Activated naive CD4-positive, alpha-beta T cell treated with anti-CD3 and anti-CD28 coated beads, Interleukin-2, amount 10 ng/mL, durations not matched to agents 7 days and 5 days (primary cell): ENCODE measurements around the gene HOXD12.

ENCODE experiments used
- CTCF ChIA-PET: fragments of 350-600 bp; sonication (Branson Sonifier 250); formaldehyde crosslinking; loops from one replicate; lab custom pipeline; 2021; ENCODE audit warnings: antibody characterized with exemption; lab: Charles Lee
- DNase-seq: peaks from one replicate; pipeline ENCODE4 v3.0.0-alpha.2; 2020
- H3K27ac Mint-ChIP-seq: one replicate; pipeline ENCODE4 v1.8.0; 2021; ENCODE audit warnings: mild to moderate bottlenecking, moderate library complexity, mixed read lengths
- H3K27me3 Mint-ChIP-seq: one replicate; pipeline ENCODE4 v1.8.0; 2021; ENCODE audit warnings: mild to moderate bottlenecking, mixed read lengths
- H3K36me3 Mint-ChIP-seq: one replicate; pipeline ENCODE4 v1.8.0; 2021; ENCODE audit warnings: mixed read lengths
- H3K4me1 Mint-ChIP-seq: one replicate; pipeline ENCODE4 v1.8.0; 2021; ENCODE audit warnings: mixed read lengths
- H3K4me3 Mint-ChIP-seq: one replicate; pipeline ENCODE4 v1.8.0; 2021; ENCODE audit warnings: mild to moderate bottlenecking, moderate library complexity, mixed read lengths
- H3K9me3 Mint-ChIP-seq: one replicate; pipeline ENCODE4 v1.8.0; 2021; ENCODE audit warnings: mixed read lengths

HOXD12 gene

GRCh38 chr2:176137252-176137580 is 37.6 kb downstream of the HOXD12 start:
- Mint-ChIP-seq H3K27me3 (peaks cover 99% of the 10 kb centered on the region), H3K9me3 (no peaks in the 10 kb centered on the region), H3K27ac (no peak overlapping the region), H3K36me3 (peaks cover 3% of the 10 kb centered on the region), H3K4me1 (peaks cover 23% of the 10 kb centered on the region), H3K4me3 (no peak overlapping the region)
- CTCF ChIA-PET, result interaction anchor here (0.6 to 1.6 kb wide), 3 partner anchors 10 to 318 kb away, joined by 3 to 4 read pairs (median 3); no protein-coding TSS in a partner anchor
- no peak for DNase-seq

GRCh38 chr2:176137906-176138305 is 38.3 kb downstream of the HOXD12 start:
- CTCF ChIA-PET, result interaction anchor here (1.2 to 8.8 kb wide), 3 partner anchors 24 to 317 kb away, joined by 3 to 140 read pairs (median 4); no protein-coding TSS in a partner anchor
- Mint-ChIP-seq H3K4me1 (peaks cover 20% of the 10 kb centered on the region), H3K27me3 (peaks cover 99% of the 10 kb centered on the region), H3K9me3 (no peaks in the 10 kb centered on the region), H3K4me3 (no peak overlapping the region), H3K27ac (peak overlapping the region; percentile 37), H3K36me3 (peaks cover 1% of the 10 kb centered on the region)
- no peak for DNase-seq

GRCh38 chr2:176138526-176138922 is 38.9 kb downstream of the HOXD12 start:
- no peak overlapping the region for H3K27ac Mint-ChIP-seq
- no peak for DNase-seq
- no peaks in the 10 kb centered on the region for H3K9me3 Mint-ChIP-seq
- peaks cover 20% of the 10 kb centered on the region for H3K4me1 Mint-ChIP-seq
- no peak overlapping the region for H3K4me3 Mint-ChIP-seq
- peaks cover 99% of the 10 kb centered on the region for H3K27me3 Mint-ChIP-seq
- CTCF ChIA-PET, result interaction anchor here (0.9 to 8.8 kb wide), 8 partner anchors 11 to 1010 kb away, joined by 3 to 140 read pairs (median 18); no protein-coding TSS in a partner anchor
- peaks cover 1% of the 10 kb centered on the region for H3K36me3 Mint-ChIP-seq

- H3K27me3 Mint-ChIP-seq, result peaks cover 99% of the 10 kb centered on the region
Observed at GRCh38 chr2:176138923-176139660, 39.5 kb downstream of the HOXD12 start.

GRCh38 chr2:176139661-176140512 is 40.3 kb downstream of the HOXD12 start:
- H3K9me3 Mint-ChIP-seq, result no peaks in the 10 kb centered on the region
- peaks cover 99% of the 10 kb centered on the region for H3K27me3 Mint-ChIP-seq
- CTCF ChIA-PET, result interaction anchor here (0.6 to 8.8 kb wide), 32 partner anchors 9 to 1011 kb away, joined by 3 to 140 read pairs (median 4); partner anchors contain the start of gene HOXD1
- H3K4me3 Mint-ChIP-seq, result no peak overlapping the region
- peaks cover 20% of the 10 kb centered on the region for H3K4me1 Mint-ChIP-seq
- H3K27ac Mint-ChIP-seq, result no peak overlapping the region
- H3K36me3 Mint-ChIP-seq, result peaks cover 1% of the 10 kb centered on the region
- no peak for DNase-seq

More at GRCh38 chr2:176138923-176139660, 39.5 kb downstream of the HOXD12 start:
- Mint-ChIP-seq H3K36me3 (peaks cover 1% of the 10 kb centered on the region), H3K9me3 (no peaks in the 10 kb centered on the region), H3K4me1 (peaks cover 20% of the 10 kb centered on the region), H3K27ac (peak overlapping the region; percentile 19), H3K4me3 (no peak overlapping the region)
- DNase-seq, result no peak
- CTCF ChIA-PET, result interaction anchor here (0.8 to 8.8 kb wide), 19 partner anchors 11 to 1009 kb away, joined by 3 to 140 read pairs (median 7); partner anchors contain the start of gene HOXD1

GRCh38 chr2:176140513-176141317 is 41.1 kb downstream of the HOXD12 start:
- peaks cover 16% of the 10 kb centered on the region for H3K4me1 Mint-ChIP-seq
- H3K4me3 Mint-ChIP-seq, result peak overlapping the region; percentile 14
- peaks cover 99% of the 10 kb centered on the region for H3K27me3 Mint-ChIP-seq
- H3K9me3 Mint-ChIP-seq, result no peaks in the 10 kb centered on the region
- CTCF ChIA-PET, result interaction anchor here (0.6 to 8.8 kb wide), 37 partner anchors 10 to 1023 kb away, joined by 3 to 140 read pairs (median 4); partner anchors contain the start of genes HOXD1 and HOXD9
- peaks cover 1% of the 10 kb centered on the region for H3K36me3 Mint-ChIP-seq
- H3K27ac Mint-ChIP-seq, result no peak overlapping the region
- DNase-seq, result peak; percentile 78

GRCh38 chr2:176142281-176142680 is 42.7 kb downstream of the HOXD12 start:
- Mint-ChIP-seq H3K4me3 (no peak overlapping the region), H3K36me3 (peaks cover 1% of the 10 kb centered on the region), H3K27ac (no peak overlapping the region), H3K4me1 (peaks cover 12% of the 10 kb centered on the region), H3K9me3 (no peaks in the 10 kb centered on the region), H3K27me3 (peaks cover 99% of the 10 kb centered on the region)
- CTCF ChIA-PET, result interaction anchor here (0.8 to 8.8 kb wide), 4 partner anchors 34 to 510 kb away, joined by 3 to 140 read pairs (median 20); no protein-coding TSS in a partner anchor
- no peak for DNase-seq

- Mint-ChIP-seq H3K9me3 (no peaks in the 10 kb centered on the region), H3K27ac (no peak overlapping the region), H3K27me3 (peaks cover 99% of the 10 kb centered on the region), H3K4me3 (no peak overlapping the region), H3K36me3 (no peaks in the 10 kb centered on the region), H3K4me1 (no peaks in the 10 kb centered on the region)
- CTCF ChIA-PET, result interaction anchor here (1.9 to 8.8 kb wide), 2 partner anchors 18 to 308 kb away, joined by 6 to 140 read pairs; no protein-coding TSS in a partner anchor
- no peak for DNase-seq
Observed at GRCh38 chr2:176145085-176145969, 45.7 kb downstream of the HOXD12 start.

- no peak overlapping the region for H3K4me3 Mint-ChIP-seq
- H3K9me3 Mint-ChIP-seq, result no peaks in the 10 kb centered on the region
- CTCF ChIA-PET, result interaction anchor here (8.8 kb wide), 1 partner anchor 307 kb away, joined by 140 read pairs; no protein-coding TSS in a partner anchor
- no peak for DNase-seq
- no peaks in the 10 kb centered on the region for H3K36me3 Mint-ChIP-seq
- H3K27ac Mint-ChIP-seq, result no peak overlapping the region
- peaks cover 99% of the 10 kb centered on the region for H3K27me3 Mint-ChIP-seq
- no peaks in the 10 kb centered on the region for H3K4me1 Mint-ChIP-seq
Observed at GRCh38 chr2:176146101-176146500, 46.5 kb downstream of the HOXD12 start.

- peaks cover 99% of the 10 kb centered on the region for H3K27me3 Mint-ChIP-seq
- no peaks in the 10 kb centered on the region for H3K36me3 Mint-ChIP-seq
- no peak for DNase-seq
- no peak overlapping the region for H3K27ac Mint-ChIP-seq
- H3K4me3 Mint-ChIP-seq, result no peak overlapping the region
- no peaks in the 10 kb centered on the region for H3K4me1 Mint-ChIP-seq
- CTCF ChIA-PET, result interaction anchor here (8.8 kb wide), 1 partner anchor 307 kb away, joined by 140 read pairs; no protein-coding TSS in a partner anchor
- H3K9me3 Mint-ChIP-seq, result no peaks in the 10 kb centered on the region
Observed at GRCh38 chr2:176146645-176147044, 47.0 kb downstream of the HOXD12 start.

- Mint-ChIP-seq H3K36me3 (no peaks in the 10 kb centered on the region), H3K27me3 (peaks cover 100% of the 10 kb centered on the region), H3K4me1 (no peaks in the 10 kb centered on the region), H3K27ac (no peak overlapping the region), H3K9me3 (no peaks in the 10 kb centered on the region), H3K4me3 (no peak overlapping the region)
- CTCF ChIA-PET, result no interaction called here
- no peak for DNase-seq
Observed at GRCh38 chr2:176147210-176147799, 47.7 kb downstream of the HOXD12 start.

GRCh38 chr2:176147800-176148496 is 48.4 kb downstream of the HOXD12 start:
- H3K4me1 Mint-ChIP-seq, result no peaks in the 10 kb centered on the region
- H3K4me3 Mint-ChIP-seq, result no peak overlapping the region
- no peaks in the 10 kb centered on the region for H3K36me3 Mint-ChIP-seq
- H3K27ac Mint-ChIP-seq, result no peak overlapping the region
- CTCF ChIA-PET, result no interaction called here
- no peaks in the 10 kb centered on the region for H3K9me3 Mint-ChIP-seq
- H3K27me3 Mint-ChIP-seq, result peaks cover 100% of the 10 kb centered on the region
- DNase-seq, result no peak
